Measurements from ENCODE around the gene MIER3. TPM values are rescaled to one million over a fixed set of nuclear protein-coding genes. Genes with fewer than 3 reads are reported as not detected.

The MIER3 gene, protein sequence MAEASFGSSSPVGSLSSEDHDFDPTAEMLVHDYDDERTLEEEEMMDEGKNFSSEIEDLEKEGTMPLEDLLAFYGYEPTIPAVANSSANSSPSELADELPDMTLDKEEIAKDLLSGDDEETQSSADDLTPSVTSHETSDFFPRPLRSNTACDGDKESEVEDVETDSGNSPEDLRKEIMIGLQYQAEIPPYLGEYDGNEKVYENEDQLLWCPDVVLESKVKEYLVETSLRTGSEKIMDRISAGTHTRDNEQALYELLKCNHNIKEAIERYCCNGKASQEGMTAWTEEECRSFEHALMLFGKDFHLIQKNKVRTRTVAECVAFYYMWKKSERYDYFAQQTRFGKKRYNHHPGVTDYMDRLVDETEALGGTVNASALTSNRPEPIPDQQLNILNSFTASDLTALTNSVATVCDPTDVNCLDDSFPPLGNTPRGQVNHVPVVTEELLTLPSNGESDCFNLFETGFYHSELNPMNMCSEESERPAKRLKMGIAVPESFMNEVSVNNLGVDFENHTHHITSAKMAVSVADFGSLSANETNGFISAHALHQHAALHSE
- total RNA-seq: 9.4 and 18.8 TPM in 2 replicates

GRCh38 chr5:56951946-56952691 lies at the start of gene MIER3:
Gene MIER3 (minus strand): TSS chr5:56952123. CDS start chr5:56952102, 21 bp downstream.

GRCh38 chr5:56909294-56910209 lies 42.4 kb downstream of the MIER3 start, which contains the start of gene SETD9:
Gene SETD9 (plus strand): TSS chr5:56909596. CDS start chr5:56909646, 50 bp downstream.

Other genes starting within 250 kb of the MIER3 start
- gene MAP3K1, start 136.6 kb downstream of the MIER3 start, total RNA-seq: 11.8 and 32.5 TPM in 2 replicates
- 8.6 and 12.4 TPM in 2 replicates for gene SETD9, start 42.5 kb downstream of the MIER3 start, total RNA-seq
- 43.7 and 72.4 TPM in 2 replicates for gene GPBP1, start 221.9 kb upstream of the MIER3 start, total RNA-seq

All from bladder microvascular endothelial cell (primary cell).